KMS-11 (cell line): ENCODE results near the gene GBE1.
"Not testable (repeated sequence)": the region's sequence is repeated elsewhere in the genome, so short reads cannot be mapped to it uniquely, and the experiment has no call there.

ENCODE experiments used
- H2AFZ ChIP-seq: fragments of 200-600 bp; sonication (generic); 2 replicates; pipeline ENCODE4 v1.6.1; 2016; ENCODE audit warnings: antibody characterized with exemption, mixed run types, low read depth
- H3K27ac ChIP-seq: fragments of 200-600 bp; sonication (generic); 2 replicates; pipeline ENCODE4 v1.6.1; 2016; ENCODE audit warnings: mild to moderate bottlenecking, mixed run types
- H3K27me3 ChIP-seq: fragments of 200-600 bp; sonication (generic); 2 replicates; pipeline ENCODE4 v1.6.1; 2017; ENCODE audit warnings: mild to moderate bottlenecking, low read depth, mixed run types, moderate library complexity; ENCODE audit not compliant: insufficient read depth
- H3K36me3 ChIP-seq: fragments of 200-600 bp; sonication (generic); 2 replicates; pipeline ENCODE4 v1.6.1; 2017; ENCODE audit warnings: mild to moderate bottlenecking, mixed run types; ENCODE audit not compliant: insufficient read depth
- H3K4me1 ChIP-seq: fragments of 200-600 bp; sonication (generic); 2 replicates; pipeline ENCODE4 v1.6.1; 2016; ENCODE audit warnings: mild to moderate bottlenecking, low read depth, mixed run types; ENCODE audit not compliant: poor library complexity, severe bottlenecking
- H3K4me2 ChIP-seq: fragments of 200-600 bp; sonication (generic); 2 replicates; pipeline ENCODE4 v1.7.0; 2016; ENCODE audit warnings: mild to moderate bottlenecking, mixed run types
- H3K4me3 ChIP-seq: fragments of 200-600 bp; sonication (generic); IDR thresholded peaks from 2 replicates; pipeline ENCODE4 v1.6.1; 2017; ENCODE audit warnings: low read depth, low read length, mixed read lengths; ENCODE audit not compliant: insufficient read depth
- H3K79me2 ChIP-seq: fragments of 200-600 bp; sonication (generic); 2 replicates; pipeline ENCODE4 v1.6.1; 2016; ENCODE audit warnings: low read depth, mixed run types; ENCODE audit not compliant: insufficient read depth
- H3K9ac ChIP-seq: fragments of 200-600 bp; sonication (generic); 2 replicates; pipeline ENCODE4 v1.6.1; 2016; ENCODE audit warnings: mild to moderate bottlenecking, mixed run types
- H4K20me1 ChIP-seq: fragments of 200-600 bp; sonication (generic); 2 replicates; pipeline ENCODE4 v1.6.1; 2016; ENCODE audit warnings: mild to moderate bottlenecking, mixed run types; ENCODE audit not compliant: insufficient read depth
- CTCF ChIP-seq: fragments of 200-600 bp; sonication (generic); conservative IDR thresholded peaks from 2 replicates; pipeline ENCODE4 v1.6.1; 2017; ENCODE audit warnings: low read depth, mild to moderate bottlenecking, antibody characterized with exemption, low read length, moderate library complexity, mixed read lengths

The GBE1 gene

GRCh38 chr3:81497572-81498251 is 263.7 kb downstream of the GBE1 start:
- Histone ChIP-seq H3K9ac (no peak overlapping the region), H3K79me2 (no peaks in the 10 kb centered on the region), H3K4me2 (no peak overlapping the region), H3K4me1 (no peaks in the 10 kb centered on the region), H3K4me3 (no peak overlapping the region), H3K27me3 (no peaks in the 10 kb centered on the region), H3K36me3 (no peaks in the 10 kb centered on the region), H3K27ac (no peak overlapping the region), H2AFZ (no peak overlapping the region), H4K20me1 (no peaks in the 10 kb centered on the region)
- no peak for TF ChIP-seq CTCF

GRCh38 chr3:81496407-81497104 is 264.9 kb downstream of the GBE1 start:
- Histone ChIP-seq H3K9ac (no peak overlapping the region), H3K79me2 (no peaks in the 10 kb centered on the region), H3K36me3 (no peaks in the 10 kb centered on the region)

GRCh38 chr3:81492471-81492870 is 269.0 kb downstream of the GBE1 start:
- not testable (repeated sequence) for H3K36me3 ChIP-seq, H3K79me2 ChIP-seq, H3K27me3 ChIP-seq, H3K4me1 ChIP-seq, H2AFZ ChIP-seq, H4K20me1 ChIP-seq, H3K27ac ChIP-seq, H3K9ac ChIP-seq, H3K4me3 ChIP-seq, H3K4me2 ChIP-seq

More at GRCh38 chr3:81496407-81497104, 264.9 kb downstream of the GBE1 start:
- no peak overlapping the region for H2AFZ ChIP-seq
- H3K4me3 ChIP-seq: no peak overlapping the region
- H3K4me2 ChIP-seq: no peak overlapping the region
- H3K4me1 ChIP-seq: no peaks in the 10 kb centered on the region
- no peak for TF ChIP-seq CTCF
- H3K27ac ChIP-seq: no peak overlapping the region
- no peaks in the 10 kb centered on the region for H4K20me1 ChIP-seq
- H3K27me3 ChIP-seq: no peaks in the 10 kb centered on the region

GRCh38 chr3:81492040-81492439 is 269.4 kb downstream of the GBE1 start:
- H3K9ac ChIP-seq: no peak overlapping the region
- H3K27ac ChIP-seq: no peak overlapping the region
- no peaks in the 10 kb centered on the region for H3K27me3 ChIP-seq
- no peak for TF ChIP-seq CTCF
- H3K4me3 ChIP-seq: no peak overlapping the region
- H4K20me1 ChIP-seq: no peaks in the 10 kb centered on the region
- H3K4me2 ChIP-seq: no peak overlapping the region
- H3K4me1 ChIP-seq: no peaks in the 10 kb centered on the region
- H3K36me3 ChIP-seq: no peaks in the 10 kb centered on the region
- H2AFZ ChIP-seq: no peak overlapping the region
- no peaks in the 10 kb centered on the region for H3K79me2 ChIP-seq
